K562 (cell line): ENCODE measurements around the gene ELP5. TPM values are rescaled to one million over a fixed set of nuclear protein-coding genes. Genes with fewer than 3 reads are reported as not detected.

Experiments used
- CBX8 ChIP-seq: fragments of 200-600 bp; sonication (generic); IDR thresholded peaks from 2 replicates; pipeline ENCODE4 v1.6.1; 2012; ENCODE audit warnings: borderline replicate concordance, mixed run types, low read depth, mild to moderate bottlenecking, moderate library complexity, mixed read lengths, low read length, control low read depth, inconsistent platforms; ENCODE audit not compliant: poor library complexity, severe bottlenecking; ENCODE audit errors: extremely low read depth
- CCNT2 ChIP-seq: IDR thresholded peaks from 2 replicates; pipeline ENCODE4 v1.6.1; 2011; ENCODE audit warnings: borderline replicate concordance, low read depth, mild to moderate bottlenecking, moderate library complexity, mixed read lengths, low read length; ENCODE audit not compliant: insufficient read length; ENCODE audit errors: extremely low read depth
- CTBP1 ChIP-seq: fragments of 450-650 bp; IDR thresholded peaks from 2 replicates; pipeline ENCODE4 v1.6.1; 2016; ENCODE audit warnings: borderline replicate concordance
- HES1 ChIP-seq: fragments of 450-650 bp; IDR thresholded peaks from 2 replicates; pipeline ENCODE4 v1.6.1; 2016; ENCODE audit warnings: low read depth, mild to moderate bottlenecking, moderate library complexity
- KLF16 ChIP-seq: IDR thresholded peaks from 2 replicates; pipeline ENCODE4 v1.6.1; 2016; ENCODE audit warnings: antibody characterized with exemption
- L3MBTL2 ChIP-seq: fragments of 450-650 bp; IDR thresholded peaks from 2 replicates; pipeline ENCODE4 v1.6.1; 2016; ENCODE audit warnings: mild to moderate bottlenecking, moderate library complexity
- MCM5 ChIP-seq: fragments of 450-650 bp; IDR thresholded peaks from 2 replicates; pipeline ENCODE4 v1.6.1; 2016; ENCODE audit warnings: low read depth
- NFRKB ChIP-seq: fragments of 450-650 bp; IDR thresholded peaks from 2 replicates; pipeline ENCODE4 v1.6.1; 2016; ENCODE audit warnings: low read depth
- PHF8 ChIP-seq: fragments of 200-600 bp; sonication (generic); IDR thresholded peaks from 2 replicates; pipeline ENCODE4 v1.6.1; 2012; ENCODE audit warnings: mixed run types, mild to moderate bottlenecking, inconsistent platforms, low read length, moderate library complexity, borderline replicate concordance
- PYGO2 ChIP-seq: fragments of 450-650 bp; IDR thresholded peaks from 2 replicates; pipeline ENCODE4 v1.6.1; 2016; ENCODE audit warnings: mild to moderate bottlenecking, missing genetic modification characterization, moderate library complexity, missing compliant biosample characterization
- RFX7 ChIP-seq: fragments of 250-450 bp; sonication (Bioruptor Pico); IDR thresholded peaks from 2 replicates; pipeline ENCODE4 v1.5.1; 2021; ENCODE audit warnings: mild to moderate bottlenecking
- SAP30 ChIP-seq: fragments of 200-600 bp; sonication (generic); IDR thresholded peaks from 2 replicates; pipeline ENCODE4 v1.6.1; 2012; ENCODE audit warnings: borderline replicate concordance, low read depth, mild to moderate bottlenecking, moderate library complexity, low read length, control low read depth, inconsistent platforms; ENCODE audit not compliant: insufficient read depth, poor library complexity, severe bottlenecking
- TAF15 ChIP-seq: fragments of 200-400 bp; formaldehyde crosslinking; IDR thresholded peaks from 2 replicates; pipeline ENCODE4 v1.6.1; 2017; ENCODE audit warnings: mild to moderate bottlenecking, low read depth, low read length, moderate library complexity
- UBTF ChIP-seq, 2 experiments: IDR thresholded peaks; 2 replicates each; pipeline ENCODE4 v1.6.1; 2012; ENCODE audit warnings: improper control_type of control experiment in 2 of 2, low read depth in 2 of 2, low read length in 2 of 2, borderline replicate concordance in 1 of 2
- XRCC3 ChIP-seq: fragments of 450-650 bp; IDR thresholded peaks from 2 replicates; pipeline ENCODE4 v1.6.1; 2017; ENCODE audit warnings: mild to moderate bottlenecking, moderate library complexity
- ZBTB2 ChIP-seq: fragments of 450-650 bp; IDR thresholded peaks from 2 replicates; pipeline ENCODE4 v1.6.1; 2016; ENCODE audit warnings: antibody characterized with exemption
- ZBTB5 ChIP-seq: fragments of 450-650 bp; IDR thresholded peaks from 2 replicates; pipeline ENCODE4 v1.6.1; 2017; ENCODE audit warnings: antibody characterized with exemption
- ZNF79 ChIP-seq: fragments of 250-450 bp; sonication (Bioruptor Pico); IDR thresholded peaks from 2 replicates; pipeline ENCODE4 v1.4.0; 2020; ENCODE audit warnings: low read depth, mild to moderate bottlenecking, moderate library complexity
- polyA plus RNA-seq, 8 experiments: library from polyadenylated mRNA; depleted of rRNA in 4 of 8; stranded (reverse) in 5 of 8; unstranded in 3 of 8; fragments of >200 nt; fragmentation: Nextera tagmentation in 2 of 8; fragmentation: Illumina TruSeq in 1 of 8; extraction: Ambion mirVana in 2 of 8; extraction: Trizol in 1 of 8; gene quantifications; 2 replicates each; pipeline versions ENCODE4 v1.2.1 to v1.2.3, GENCODE V29; 2011 to 2014; ENCODE audit warnings: inconsistent platforms in 1 of 8, missing spikeins in 1 of 8
- total RNA-seq, 7 experiments: library from RNA; depleted of rRNA in 6 of 7; stranded (reverse); fragments of >200 nt in 6 of 7; fragmentation: Illumina TruSeq in 2 of 7; extraction: Trizol in 2 of 7; gene quantifications; 2 replicates each; pipeline versions ENCODE4 v1.2.1 to v1.2.3, GENCODE V29; 2011 to 2021; ENCODE audit warnings: low replicate concordance in 1 of 7

ELP5 gene
- total and polyA plus RNA-seq, 9 of the 15 experiments (the other 6 are each of a cell fraction or from before 2014, with no cell fraction given), result 25.7 to 77.9 (median 52.9) TPM

GRCh38 chr17:7251661-7252175 is 297 bp upstream of the ELP5 start, which contains the start of gene CTDNEP1 (continued):
- TF ChIP-seq ZBTB5 (no peak), HES1 (no peak), MCM5 (no peak), CTBP1 (no peak), ZNF79 (CRISPR knock-in tag) (no peak), L3MBTL2 (no peak), ZBTB2 (peak; percentile 94), UBTF (IDR thresholded peaks at IDR 0.05; ENCODE audit: borderline replicate concordance in 1 of 2, low read depth in 2 of 2, low read length in 2 of 2) (no peak), RFX7 (CRISPR knock-in tag) (no peak), PHF8 (peak; percentile 40; the same call in 1 of the 2 replicates), CCNT2 (peak; percentile 3), XRCC3 (no peak), CBX8 (no peak), PYGO2 (no peak), TAF15 (no peak), SAP30 (peak; percentile 12), NFRKB (peak; percentile 78; the same call in 1 of the 2 replicates), KLF16 (no peak)
